Activated B cell treated with CpG ODN at 0.5 μM for 24 hours (primary cell): ENCODE measurements around the gene SBNO2. TPM values are rescaled to one million over a fixed set of nuclear protein-coding genes. Genes with fewer than 3 reads are reported as not detected.

Experiments used
- ATAC-seq: fragments of 200-7000 bp; cut with Tn5 transposase; one replicate; pipeline ENCODE4 v1.10.0; 2021; ENCODE audit warnings: low read depth, mild to moderate bottlenecking, moderate library complexity
- CTCF ChIA-PET: fragments of 350-600 bp; sonication (Branson Sonifier 250); formaldehyde crosslinking; loops from one replicate; lab custom pipeline; 2021; ENCODE audit warnings: antibody characterized with exemption; lab: Charles Lee
- POLR2A ChIA-PET: fragments of 350-600 bp; sonication (Branson Sonifier 250); formaldehyde crosslinking; loops from one replicate; lab custom pipeline; 2021; ENCODE audit warnings: antibody characterized with exemption; lab: Charles Lee
- DNase-seq: peaks from one replicate; pipeline ENCODE4 v3.0.0; 2022
- H3K27ac Mint-ChIP-seq: one replicate; pipeline ENCODE4 v1.8.0; 2020; ENCODE audit warnings: mixed read lengths
- H3K27me3 Mint-ChIP-seq: one replicate; pipeline ENCODE4 v1.8.0; 2021; ENCODE audit warnings: mixed read lengths
- H3K36me3 Mint-ChIP-seq: one replicate; pipeline ENCODE4 v1.8.0; 2021; ENCODE audit warnings: low read depth, mixed read lengths
- H3K4me1 Mint-ChIP-seq: one replicate; pipeline ENCODE4 v1.8.0; 2021; ENCODE audit warnings: mixed read lengths
- H3K4me3 Mint-ChIP-seq: one replicate; pipeline ENCODE4 v1.8.0; 2020; ENCODE audit warnings: mild to moderate bottlenecking, mixed read lengths
- H3K9me3 Mint-ChIP-seq: one replicate; pipeline ENCODE4 v1.8.0; 2020; ENCODE audit warnings: mixed read lengths
- CTCF ChIP-seq: fragments of 200-600 bp; IDR thresholded peaks from one replicate; pipeline ENCODE4 v1.8.0; 2022; ENCODE audit warnings: antibody characterized with exemption, mild to moderate bottlenecking
- intact Hi-C: fragments of 100-400 bp; cut with micrococcal nuclease; formaldehyde crosslinking; loops from one replicate; pipeline ENCODE4 v1.15.1; 2024
- total RNA-seq: library from RNA; stranded (reverse); gene quantifications from 2 replicates; pipeline ENCODE4 v1.2.3, GENCODE V29; 2022

The SBNO2 gene
- total RNA-seq, 1 donor from 2014 or later: 127 TPM

GRCh38 chr19:1110809-1111640 lies 63.0 kb downstream of the SBNO2 start:
- H3K27ac Mint-ChIP-seq: no peak overlapping the region
- DNase-seq: no peak

GRCh38 chr19:1109697-1110671 lies 64.1 kb downstream of the SBNO2 start:
- intact Hi-C loops: loop anchor here (5.0 to 10.0 kb wide), 2 partner anchors 82 to 185 kb away; partner anchors contain the start of gene ARID3A
- H3K36me3 Mint-ChIP-seq: peaks cover 25% of the 10 kb centered on the region
- no peaks in the 10 kb centered on the region for H3K9me3 Mint-ChIP-seq
- CTCF ChIA-PET: no interaction called here
- H3K27ac Mint-ChIP-seq: no peak overlapping the region
- DNase-seq (no peak), ATAC-seq (no peak)
- POLR2A ChIA-PET: no interaction called here
- no peak overlapping the region for H3K4me3 Mint-ChIP-seq
- peaks cover 18% of the 10 kb centered on the region for H3K4me1 Mint-ChIP-seq
- no peaks in the 10 kb centered on the region for H3K27me3 Mint-ChIP-seq
- no peak for TF ChIP-seq CTCF

More at GRCh38 chr19:1110809-1111640, 63.0 kb downstream of the SBNO2 start:
- no peak for TF ChIP-seq CTCF
- no peaks in the 10 kb centered on the region for H3K9me3 Mint-ChIP-seq
- peaks cover 29% of the 10 kb centered on the region for H3K36me3 Mint-ChIP-seq
- peaks cover 15% of the 10 kb centered on the region for H3K4me1 Mint-ChIP-seq
- POLR2A ChIA-PET: interaction anchor here (0.6 to 1.1 kb wide), 3 partner anchors 16 to 316 kb away, joined by 3 read pairs; no protein-coding TSS in a partner anchor
- no peaks in the 10 kb centered on the region for H3K27me3 Mint-ChIP-seq
- no peak for ATAC-seq
- intact Hi-C loops: loop anchor here (5.0 kb wide), 1 partner anchor 81 kb away; no protein-coding TSS in a partner anchor
- CTCF ChIA-PET: no interaction called here
- no peak overlapping the region for H3K4me3 Mint-ChIP-seq

- no peak overlapping the region for H3K27ac Mint-ChIP-seq
- H3K4me3 Mint-ChIP-seq: no peak overlapping the region
- no peaks in the 10 kb centered on the region for H3K9me3 Mint-ChIP-seq
- TF ChIP-seq CTCF: no peak
- no peak for ATAC-seq
- H3K36me3 Mint-ChIP-seq: peaks cover 25% of the 10 kb centered on the region
- H3K27me3 Mint-ChIP-seq: no peaks in the 10 kb centered on the region
- peaks cover 20% of the 10 kb centered on the region for H3K4me1 Mint-ChIP-seq
- no peak for DNase-seq
- ChIA-PET POLR2A (no interaction called here), CTCF (no interaction called here)
- intact Hi-C loops: loop anchor here (10.0 kb wide), 1 partner anchor 184 kb away; the partner anchor contains the start of gene ARID3A
These were observed 65.0 kb downstream of the SBNO2 start for GRCh38 chr19:1109032-1109551.

- no peaks in the 10 kb centered on the region for H3K9me3 Mint-ChIP-seq
- peaks cover 25% of the 10 kb centered on the region for H3K36me3 Mint-ChIP-seq
- intact Hi-C loops: loop anchor here (10.0 kb wide), 1 partner anchor 184 kb away; the partner anchor contains the start of gene ARID3A
- POLR2A ChIA-PET: no interaction called here
- no peaks in the 10 kb centered on the region for H3K27me3 Mint-ChIP-seq
- ATAC-seq (no peak), DNase-seq (no peak)
- H3K27ac Mint-ChIP-seq: no peak overlapping the region
- peaks cover 19% of the 10 kb centered on the region for H3K4me1 Mint-ChIP-seq
- H3K4me3 Mint-ChIP-seq: no peak overlapping the region
- CTCF ChIA-PET: no interaction called here
- TF ChIP-seq CTCF: no peak
These were observed 65.6 kb downstream of the SBNO2 start for GRCh38 chr19:1108291-1109031.
